ENCODE data around the gene CES4A. TPM values are rescaled to one million over a fixed set of nuclear protein-coding genes. Genes with fewer than 3 reads are reported as not detected.
"Not testable (repeated sequence)": the region's sequence is repeated elsewhere in the genome, so short reads cannot be mapped to it uniquely, and the experiment has no call there.

Gene CES4A
- total RNA-seq, 1 donor from 2014 or later = 1.7 TPM

DNA sequence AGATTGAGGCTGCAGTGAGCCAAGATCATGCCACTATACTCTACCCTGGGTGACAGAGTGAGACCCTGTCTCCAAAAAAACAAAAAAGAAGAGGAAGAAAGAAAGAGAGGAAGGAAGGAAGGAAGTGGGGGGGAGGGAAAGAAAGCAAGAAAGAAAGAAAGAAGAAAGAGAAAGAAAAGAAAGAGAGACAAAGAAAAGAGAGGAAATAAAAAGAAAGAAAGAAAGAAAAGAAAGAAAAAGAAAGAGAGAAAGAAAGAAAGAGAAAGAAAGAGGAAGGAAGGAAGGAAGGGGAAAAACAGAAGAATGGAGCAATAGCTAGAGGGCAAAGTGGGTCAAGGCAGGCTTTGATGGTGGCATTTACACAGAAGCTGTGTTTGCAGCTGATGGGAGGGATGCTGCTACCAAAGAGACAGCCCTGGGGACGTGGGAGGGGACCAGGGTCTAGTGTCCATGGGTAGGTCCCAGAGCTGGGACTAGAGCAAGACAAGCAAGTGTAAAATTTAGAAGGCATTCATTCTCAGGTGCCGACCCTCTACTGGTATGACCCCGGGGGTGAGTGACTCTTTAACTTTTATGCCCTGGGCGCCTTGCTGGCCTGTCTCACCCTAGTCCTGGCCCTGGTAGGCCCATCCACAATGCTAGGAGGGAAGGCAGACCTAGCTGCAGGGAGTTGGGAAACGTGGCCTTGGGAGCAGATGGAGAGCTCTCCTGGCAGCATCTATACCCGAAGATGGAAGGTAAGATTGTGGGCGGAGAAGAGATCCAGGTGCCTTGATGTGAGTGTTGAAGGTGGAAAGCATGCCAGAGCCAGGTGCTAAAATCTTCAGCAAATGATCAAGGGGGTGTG lies 29.3 kb upstream of the CES4A start:
- DNase-seq = no peak

DNA sequence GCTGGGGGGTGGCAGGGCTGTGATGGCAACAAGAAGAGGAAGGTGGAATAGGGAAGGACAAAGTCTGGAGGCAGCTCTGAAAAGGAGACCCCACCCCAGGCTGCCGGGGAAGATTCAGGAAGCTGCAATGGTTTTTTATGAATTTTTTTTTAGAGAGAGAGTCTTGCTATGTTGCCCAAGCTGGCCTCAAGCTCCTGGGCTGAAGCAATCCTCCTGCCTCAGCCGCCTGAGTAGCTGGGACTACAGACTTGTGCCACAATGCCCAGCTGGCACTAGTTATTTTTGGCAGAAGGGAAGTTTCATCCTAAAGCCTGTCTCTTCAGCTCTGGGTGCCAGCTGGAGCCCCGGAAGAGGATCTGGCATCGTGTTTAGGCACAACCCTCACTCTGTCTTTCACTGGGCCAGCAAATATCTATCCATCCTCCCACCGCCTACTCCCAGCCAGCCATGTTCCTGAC lies 28.7 kb upstream of the CES4A start:
- no peak for DNase-seq

GRCh38 chr16:66960270-66960669 lies 28.1 kb upstream of the CES4A start:
- DNase-seq = no peak

- peak; percentile 78 for DNase-seq
Measured at GRCh38 chr16:66961065-66961744, 27.2 kb upstream of the CES4A start, which contains the start of gene CES3. TSS of gene CES3 (plus strand) at chr16:66961266. CDS start at chr16:66961308, 42 bp downstream.

DNA sequence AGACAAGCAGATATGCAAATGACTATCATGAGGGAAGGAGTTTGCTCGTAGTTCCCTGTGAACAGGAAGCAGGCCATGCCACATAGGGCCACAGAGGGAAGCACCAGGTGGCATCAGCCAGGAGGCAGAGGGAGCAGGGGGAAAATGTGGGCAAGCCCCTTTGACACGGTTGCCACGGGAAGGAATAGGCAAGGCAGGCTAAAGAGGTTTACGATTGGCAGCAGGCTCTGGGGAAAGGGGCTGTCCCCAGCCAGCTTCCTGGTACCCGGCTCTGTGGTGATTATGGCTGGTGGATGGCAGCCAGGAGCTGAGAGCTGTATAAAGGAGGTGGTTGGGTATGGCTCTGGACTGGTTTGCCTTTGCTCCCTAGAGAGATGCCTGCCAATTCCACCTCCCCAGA lies 26.5 kb upstream of the CES4A start:
- DNase-seq = no peak

GRCh38 chr16:66964049-66964448 lies 24.3 kb upstream of the CES4A start:
- DNase-seq = no peak

GRCh38 chr16:66968847-66969246 lies 19.5 kb upstream of the CES4A start:
- DNase-seq = no peak

DNA sequence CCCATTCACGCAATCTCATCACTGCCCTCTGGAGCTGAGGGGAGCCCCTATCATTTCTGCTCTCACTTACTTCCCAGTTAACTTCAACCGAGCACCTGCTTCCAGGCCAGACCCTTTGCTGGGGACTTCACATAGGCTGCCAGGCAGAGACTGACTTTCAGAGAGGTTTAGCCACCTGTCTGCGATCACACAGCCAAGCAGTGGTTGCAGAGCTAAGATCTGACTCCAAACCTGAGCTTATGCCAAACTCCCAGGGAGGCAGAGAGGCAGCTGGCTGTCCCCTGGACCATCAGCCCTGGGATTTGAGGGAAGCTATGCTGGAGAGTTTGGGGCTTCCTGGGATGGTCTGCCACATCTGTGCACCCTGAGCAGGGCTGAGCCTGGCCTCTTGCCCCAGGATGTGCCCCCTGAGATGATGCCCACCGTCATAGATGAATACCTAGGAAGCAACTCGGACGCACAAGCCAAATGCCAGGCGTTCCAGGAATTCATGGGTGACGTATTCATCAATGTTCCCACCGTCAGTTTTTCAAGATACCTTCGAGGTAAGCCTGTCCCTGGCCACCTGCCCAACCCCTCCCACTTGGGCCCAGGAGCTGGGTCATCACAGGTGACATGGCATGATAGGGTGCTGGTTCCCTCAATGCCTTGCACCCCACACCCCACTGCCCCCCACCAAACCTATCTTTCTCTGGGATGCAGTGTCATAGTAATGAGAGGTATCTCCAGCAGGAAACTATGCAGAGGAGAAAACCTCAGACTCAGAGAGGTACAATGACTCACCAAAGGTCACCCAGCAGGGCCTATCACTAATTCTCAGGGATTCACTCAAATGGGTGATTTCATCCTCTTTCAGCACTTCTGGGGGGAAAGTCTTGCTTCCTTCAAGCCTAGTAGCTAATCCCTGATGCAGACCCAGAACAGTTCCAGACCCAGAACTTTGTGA lies 17.3 kb upstream of the CES4A start:
- no peak for DNase-seq

DNA sequence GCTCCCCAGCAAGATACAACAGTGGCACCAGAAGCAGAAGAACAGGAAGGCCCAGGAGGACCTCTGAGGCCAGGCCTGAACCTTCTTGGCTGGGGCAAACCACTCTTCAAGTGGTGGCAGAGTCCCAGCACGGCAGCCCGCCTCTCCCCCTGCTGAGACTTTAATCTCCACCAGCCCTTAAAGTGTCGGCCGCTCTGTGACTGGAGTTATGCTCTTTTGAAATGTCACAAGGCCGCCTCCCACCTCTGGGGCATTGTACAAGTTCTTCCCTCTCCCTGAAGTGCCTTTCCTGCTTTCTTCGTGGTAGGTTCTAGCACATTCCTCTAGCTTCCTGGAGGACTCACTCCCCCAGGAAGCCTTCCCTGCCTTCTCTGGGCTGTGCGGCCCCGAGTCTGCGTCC lies 15.4 kb upstream of the CES4A start:
- no peak for DNase-seq

GRCh38 chr16:66973716-66974115 lies 14.7 kb upstream of the CES4A start:
- DNase-seq = no peak

DNA sequence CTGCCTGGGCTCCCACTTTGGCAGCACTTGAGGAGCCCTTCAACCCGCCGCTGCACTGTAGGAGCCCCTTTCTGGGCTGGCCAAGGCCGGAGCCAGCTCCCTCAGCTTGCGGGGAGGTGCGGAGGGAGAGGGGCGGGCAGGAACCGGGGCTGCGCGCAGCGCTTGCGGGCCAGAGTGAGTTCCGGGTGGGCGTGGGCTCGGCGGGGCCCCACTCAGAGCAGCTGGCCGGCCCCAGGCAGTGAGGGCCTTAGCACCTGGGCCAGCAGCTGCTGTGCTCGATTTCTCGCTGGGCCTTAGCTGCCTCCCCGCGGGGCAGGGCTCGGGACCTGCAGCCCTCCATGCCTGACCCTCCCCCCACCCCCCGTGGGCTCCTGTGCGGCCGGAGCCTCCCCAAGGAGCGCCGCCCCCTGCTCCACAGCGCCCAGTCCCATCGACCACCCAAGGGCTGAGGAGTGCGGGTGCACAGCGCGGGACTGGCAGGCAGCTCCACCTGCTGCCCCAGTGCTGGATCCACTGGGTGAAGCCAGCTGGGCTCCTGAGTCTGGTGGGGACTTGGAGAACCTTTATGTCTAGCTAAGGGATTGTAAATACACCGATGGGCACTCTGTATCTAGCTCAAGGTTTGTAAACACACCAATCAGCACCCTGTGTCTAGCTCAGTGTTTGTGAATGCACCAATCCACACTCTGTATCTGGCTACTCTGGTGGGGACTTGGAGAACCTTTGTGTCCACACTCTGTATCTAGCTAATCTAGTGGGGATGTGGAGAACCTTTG lies 14.0 kb upstream of the CES4A start:
- not testable (repeated sequence) for DNase-seq

DNA sequence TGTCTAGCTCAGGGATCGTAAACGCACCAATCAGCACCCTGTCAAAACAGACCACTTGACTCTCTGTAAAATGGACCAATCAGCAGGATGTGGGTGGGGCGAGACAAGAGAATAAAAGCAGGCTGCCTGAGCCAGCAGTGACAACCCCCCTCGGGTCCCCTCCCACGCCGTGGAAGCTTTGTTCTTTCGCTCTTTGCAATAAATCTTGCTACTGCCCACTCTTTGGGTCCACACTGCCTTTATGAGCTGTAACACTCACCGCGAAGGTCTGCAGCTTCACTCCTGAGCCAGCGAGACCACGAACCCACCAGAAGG lies 13.5 kb upstream of the CES4A start:
- DNase-seq = not testable (repeated sequence)

- DNase-seq = no peak
Measured at GRCh38 chr16:66975302-66975893, 13.0 kb upstream of the CES4A start.

DNA sequence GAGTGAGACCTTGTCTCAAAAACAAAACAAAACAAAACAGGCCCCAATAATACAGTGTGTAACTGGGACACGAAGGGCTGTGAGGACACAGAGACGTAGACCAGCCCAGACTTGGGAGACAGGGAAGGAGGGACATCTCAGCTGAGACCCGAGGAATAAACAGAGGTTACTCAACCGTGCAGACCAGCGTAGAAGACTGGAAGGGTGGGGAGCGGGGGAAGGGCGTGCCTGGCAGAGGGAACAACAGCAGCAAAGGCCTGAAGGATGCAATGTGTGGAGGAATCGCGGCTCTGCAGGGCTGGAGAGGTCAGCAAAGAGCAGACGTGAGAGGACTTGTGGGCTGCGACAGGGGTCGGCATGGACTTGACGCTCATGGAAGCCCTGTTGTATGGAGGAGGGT lies 11.6 kb upstream of the CES4A start:
- DNase-seq = no peak

DNA sequence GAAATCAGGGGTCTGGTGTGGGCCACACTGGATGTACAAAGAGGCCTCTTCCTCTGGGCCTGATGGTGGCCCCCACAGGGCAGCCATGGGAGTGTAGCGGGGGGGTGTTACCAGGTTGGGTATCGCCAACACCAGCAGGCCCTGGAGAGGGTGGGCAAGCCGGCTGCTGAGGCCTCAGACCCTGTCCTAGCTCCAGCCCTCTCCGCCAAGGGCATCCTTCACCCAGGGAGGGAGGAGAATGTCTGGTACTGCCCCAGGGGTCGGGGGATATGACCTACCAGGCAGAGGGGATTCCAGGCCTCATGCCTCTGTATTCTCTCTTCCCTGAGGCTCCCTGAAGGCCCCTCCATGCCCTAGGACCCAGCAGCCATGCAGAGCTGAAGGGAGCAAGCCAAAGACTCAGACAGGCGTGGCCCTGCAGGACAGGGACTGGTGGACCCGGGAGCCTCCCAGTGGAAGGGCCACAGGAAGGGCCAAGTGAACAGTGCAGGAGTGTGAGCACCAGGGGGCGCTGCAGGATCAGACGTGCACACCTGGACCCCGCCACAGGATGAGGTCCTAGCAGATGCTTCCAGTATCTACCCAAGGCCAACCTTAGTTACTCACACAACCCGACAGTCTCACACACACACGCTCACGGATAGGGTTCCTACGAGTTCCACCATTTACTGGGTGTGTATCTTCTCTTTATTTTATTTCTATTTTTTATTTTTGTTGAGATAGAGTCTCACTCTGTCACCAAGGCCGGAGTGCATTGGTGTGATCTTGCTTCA lies 10.9 kb upstream of the CES4A start:
- peak; percentile 89 for DNase-seq

- peak; percentile 40 for DNase-seq
Measured at GRCh38 chr16:66979011-66979717, 9.2 kb upstream of the CES4A start.

DNA sequence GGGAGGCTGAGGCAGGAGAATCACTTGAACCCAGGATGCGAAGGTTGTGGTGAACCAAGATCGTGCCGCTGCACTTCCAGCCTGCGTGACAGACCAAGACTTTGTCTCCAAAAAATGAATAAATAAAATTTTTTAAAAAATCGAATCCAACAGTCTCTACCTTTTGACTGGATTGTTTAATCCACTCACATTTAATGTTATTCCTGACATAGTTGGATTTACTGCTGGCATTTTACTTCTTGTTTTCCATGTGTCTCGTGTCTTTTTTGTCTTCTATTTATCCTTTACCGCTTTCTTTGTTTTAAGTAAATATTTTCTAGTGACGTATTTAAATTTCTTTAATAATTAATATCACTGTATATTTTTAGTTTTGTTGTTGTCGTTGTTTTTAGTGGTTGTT lies 5.4 kb upstream of the CES4A start:
- no peak for DNase-seq

- no peak for DNase-seq
Measured at GRCh38 chr16:66984892-66985311, 3.5 kb upstream of the CES4A start.

DNA sequence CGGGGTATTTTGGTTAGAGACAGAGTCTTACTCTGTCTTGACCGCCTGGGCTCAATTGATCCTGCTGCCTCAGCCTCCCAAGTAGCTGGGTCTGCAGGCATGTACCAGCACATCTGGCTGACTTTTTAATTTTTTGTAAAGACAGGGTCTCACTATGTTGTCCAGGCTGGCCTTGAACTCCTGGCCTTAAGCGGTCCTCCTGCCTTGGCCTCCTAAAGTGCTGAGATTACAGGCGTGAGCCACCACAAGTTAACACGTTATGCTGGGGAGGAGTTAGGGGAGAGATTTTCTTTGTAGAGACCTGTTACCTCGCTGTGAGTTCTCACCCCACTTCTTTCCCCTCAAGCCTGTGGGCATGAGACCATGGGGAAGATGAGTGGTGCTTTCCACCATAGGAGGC lies 1.8 kb upstream of the CES4A start:
- DNase-seq = no peak

GRCh38 chr16:66991545-66992077 lies 3.2 kb downstream of the CES4A start:
- DNase-seq = no peak

All from dermis blood vessel endothelial cell (primary cell).